ENCODE data around the gene EPHB2.

Gene EPHB2

DNA sequence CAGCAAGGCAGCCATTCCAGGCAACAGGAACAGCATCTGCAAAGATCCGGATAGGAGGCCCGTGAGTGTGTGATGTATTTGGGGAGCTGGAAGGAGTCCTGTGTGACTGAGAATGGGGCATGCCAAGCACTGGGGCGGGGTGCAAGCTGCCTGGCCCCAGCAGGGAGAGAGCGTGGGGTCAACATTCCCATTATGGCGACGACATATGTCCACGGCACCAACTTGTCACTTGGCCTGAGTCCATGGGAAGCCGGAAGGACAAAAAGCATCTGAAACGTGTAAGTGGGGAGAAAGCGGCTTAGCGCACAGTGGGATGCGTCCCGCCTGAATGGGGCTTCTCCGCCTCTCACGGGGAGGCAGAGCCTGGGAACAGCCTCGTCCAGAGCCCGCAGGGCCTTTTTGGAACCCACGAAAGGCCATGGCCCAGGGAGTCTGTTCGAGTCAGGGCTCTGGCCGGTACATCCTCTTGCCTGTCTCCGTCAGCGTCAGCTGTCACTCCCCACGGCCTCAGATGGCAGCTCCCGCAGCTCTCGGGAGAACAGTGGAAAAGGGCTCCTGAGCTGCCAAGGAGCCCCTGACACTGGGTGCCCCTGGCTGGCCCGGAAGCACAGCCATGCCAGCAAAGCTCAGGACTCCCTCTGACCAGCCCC is 12.4 kb downstream of the EPHB2 start:
- DNase-seq (ENCODE audit: low spot score) = no peak

DNA sequence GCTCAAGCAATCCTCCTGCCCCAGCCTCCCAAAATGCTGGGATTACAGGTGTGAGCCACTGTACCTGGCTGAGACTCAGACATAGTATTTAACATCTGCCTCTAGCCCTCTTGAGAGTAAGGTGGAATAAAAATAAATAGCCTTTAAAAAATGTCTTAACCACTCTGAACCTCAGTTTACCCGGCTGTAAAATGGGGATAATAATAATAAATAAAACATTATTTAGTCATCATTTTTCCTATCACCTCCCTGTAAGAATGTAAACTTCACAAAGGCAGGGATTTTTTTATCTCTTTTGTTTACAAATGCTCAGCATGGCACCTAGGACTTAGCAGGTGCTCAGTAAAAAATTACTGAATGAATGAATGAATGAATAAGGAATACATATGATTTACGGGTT is 17.2 kb downstream of the EPHB2 start:
- DNase-seq (ENCODE audit: low spot score) = no peak

DNA sequence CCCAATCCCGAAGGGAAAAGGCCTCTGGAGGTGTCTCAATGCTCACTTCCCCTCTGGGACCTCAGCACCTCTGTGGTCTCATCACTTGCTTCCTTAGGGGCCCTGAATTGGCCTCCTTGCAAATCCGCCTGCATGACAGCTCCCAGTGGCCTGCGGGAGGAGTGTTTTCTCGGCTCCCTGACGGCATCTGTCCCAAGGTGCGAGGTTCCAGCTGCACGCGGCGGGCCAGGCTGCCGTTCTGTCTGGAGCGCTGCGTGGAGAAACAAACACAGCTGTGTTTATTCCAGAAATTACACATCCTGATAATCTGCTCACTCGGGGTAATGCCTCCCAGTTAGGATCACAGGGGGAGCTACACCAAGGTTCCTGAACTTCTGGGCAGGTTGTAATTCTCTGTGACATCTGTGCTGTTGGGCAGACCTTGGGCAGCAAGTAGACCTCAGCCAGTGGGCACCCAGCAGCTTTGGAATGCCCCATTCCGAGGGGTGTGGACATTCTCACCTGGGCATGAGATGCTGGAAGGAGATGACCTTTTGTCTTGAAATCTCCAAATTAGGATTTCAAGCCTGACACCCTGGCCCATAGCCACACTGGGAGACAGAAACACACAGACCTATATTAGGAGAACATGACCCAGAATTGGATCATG is 18.2 kb downstream of the EPHB2 start:
- no peak for DNase-seq (ENCODE audit: low spot score)

DNA sequence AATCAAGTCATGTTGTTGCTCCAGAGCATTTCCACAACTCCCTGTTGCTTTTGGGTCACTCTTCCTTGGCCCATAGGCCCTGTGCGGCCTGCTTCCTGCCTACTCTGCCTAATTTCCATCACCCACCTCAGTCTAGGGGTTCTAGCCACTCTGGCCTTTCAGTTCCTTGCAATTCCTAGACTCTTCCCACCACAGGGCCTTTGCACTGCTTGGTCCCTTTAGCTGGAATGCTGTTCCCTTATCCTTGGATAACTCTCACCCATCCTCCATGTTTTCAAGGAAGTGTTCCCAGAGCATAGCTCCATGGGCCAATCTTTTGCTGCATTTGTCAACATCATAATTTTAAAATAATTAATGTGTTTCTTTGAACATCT is 18.7 kb downstream of the EPHB2 start:
- DNase-seq (ENCODE audit: low spot score) = no peak

DNA sequence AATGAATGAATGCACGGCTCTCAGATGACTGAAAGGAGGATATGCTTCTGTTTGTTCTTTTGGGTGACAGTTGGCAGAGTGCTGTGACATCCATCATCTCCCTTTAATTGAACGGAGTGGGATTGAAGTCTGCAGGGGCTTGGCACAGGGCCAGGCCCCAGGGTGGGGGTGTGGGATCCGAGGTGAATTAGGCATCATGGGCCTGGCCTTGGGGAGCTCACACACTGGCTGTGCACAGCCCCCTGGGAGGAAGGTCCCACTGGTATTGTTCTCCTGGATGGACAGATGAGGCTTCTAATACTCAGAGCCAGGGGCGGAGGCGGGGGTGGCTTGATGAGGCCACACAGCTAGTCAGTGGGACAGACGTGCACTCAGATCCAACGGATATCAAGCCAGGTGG is 19.3 kb downstream of the EPHB2 start:
- DNase-seq (ENCODE audit: low spot score) = no peak

DNA sequence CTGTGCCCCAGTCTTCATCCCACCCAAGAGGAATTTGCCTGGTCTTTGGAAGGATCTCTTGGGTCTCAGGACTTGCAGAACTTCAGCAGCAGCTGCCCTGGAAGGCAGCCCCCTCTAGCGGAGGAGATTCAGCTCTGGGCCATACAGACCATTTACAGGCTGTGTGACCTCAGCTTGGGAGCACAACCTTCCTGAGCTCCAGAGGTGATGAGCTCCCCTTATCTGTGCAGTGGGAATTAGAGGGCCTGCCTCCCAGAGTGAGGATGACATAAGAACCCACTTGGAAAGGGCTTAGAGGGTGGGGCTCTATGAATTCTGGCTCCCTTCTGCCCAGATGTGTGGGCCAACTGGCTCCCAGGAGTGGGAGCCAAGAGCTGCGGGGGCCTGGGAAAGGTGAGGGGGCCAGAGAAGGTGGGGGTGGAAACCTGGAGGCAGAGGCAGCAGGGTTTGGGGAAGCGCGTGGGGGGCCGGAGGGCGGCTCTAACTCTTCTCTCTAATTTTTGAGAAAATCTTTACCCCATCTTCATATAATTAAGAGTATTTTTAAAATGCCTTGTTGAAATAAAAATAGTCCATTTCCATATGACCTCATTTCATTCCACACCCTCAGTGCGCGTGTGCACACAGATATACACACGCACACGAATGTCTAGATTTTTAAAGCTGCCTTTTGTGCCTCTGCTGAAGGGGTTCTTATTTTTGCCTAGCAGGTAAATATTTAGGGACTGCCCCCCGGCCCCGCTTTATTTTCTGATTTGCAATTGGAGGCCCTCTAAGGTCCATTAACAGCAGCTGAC is 21.5 kb downstream of the EPHB2 start:
- no peak for DNase-seq (ENCODE audit: low spot score)

DNA sequence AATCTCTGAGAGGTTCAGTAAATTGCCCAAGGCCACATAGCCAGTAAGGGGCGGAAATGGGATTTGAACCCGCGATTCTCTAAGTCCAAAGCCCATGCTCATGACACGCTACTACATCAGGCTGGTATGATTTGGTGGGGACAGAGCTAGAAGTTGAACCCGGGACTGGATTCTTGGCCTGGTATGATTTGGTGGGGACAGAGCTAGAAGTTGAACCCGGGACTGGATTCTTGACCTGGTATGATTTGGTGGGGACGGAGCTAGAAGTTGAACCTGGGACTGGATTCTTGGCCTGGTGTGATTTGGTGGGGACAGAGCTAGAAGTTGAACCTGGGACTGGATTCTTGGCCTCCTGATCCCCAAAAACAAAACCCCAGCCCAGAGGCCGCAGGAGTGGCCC is 23.0 kb downstream of the EPHB2 start:
- DNase-seq (ENCODE audit: low spot score) = no peak

DNA sequence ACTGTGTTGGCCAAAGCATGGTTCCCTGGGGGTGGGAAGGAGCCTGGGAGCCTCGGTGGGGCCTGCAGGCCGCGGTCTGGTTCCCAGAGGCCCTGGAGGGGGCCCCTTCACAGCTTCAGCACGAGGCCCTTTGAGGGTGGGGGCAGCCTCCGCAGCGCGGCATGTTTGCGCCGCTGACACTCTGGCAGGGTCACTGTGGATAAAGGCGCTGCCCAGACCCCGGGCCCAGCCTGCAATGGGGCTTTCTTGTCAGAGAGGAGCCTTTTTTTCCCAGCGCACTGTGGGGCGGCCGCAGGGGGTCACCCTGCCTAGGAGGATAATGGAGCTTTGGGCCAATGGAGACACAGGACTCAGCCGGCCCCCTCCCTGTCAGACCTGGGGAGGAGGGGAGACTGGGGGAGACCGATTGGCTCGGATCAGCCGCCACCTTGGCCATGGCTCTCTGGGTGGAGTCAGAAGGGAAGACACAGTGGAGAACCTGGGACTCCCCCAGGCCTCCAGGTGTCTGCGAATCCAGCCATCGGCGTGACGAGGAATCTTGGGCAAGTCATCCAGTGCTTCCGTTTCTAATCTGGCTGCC is 26.0 kb downstream of the EPHB2 start:
- DNase-seq (ENCODE audit: low spot score) = no peak

DNA sequence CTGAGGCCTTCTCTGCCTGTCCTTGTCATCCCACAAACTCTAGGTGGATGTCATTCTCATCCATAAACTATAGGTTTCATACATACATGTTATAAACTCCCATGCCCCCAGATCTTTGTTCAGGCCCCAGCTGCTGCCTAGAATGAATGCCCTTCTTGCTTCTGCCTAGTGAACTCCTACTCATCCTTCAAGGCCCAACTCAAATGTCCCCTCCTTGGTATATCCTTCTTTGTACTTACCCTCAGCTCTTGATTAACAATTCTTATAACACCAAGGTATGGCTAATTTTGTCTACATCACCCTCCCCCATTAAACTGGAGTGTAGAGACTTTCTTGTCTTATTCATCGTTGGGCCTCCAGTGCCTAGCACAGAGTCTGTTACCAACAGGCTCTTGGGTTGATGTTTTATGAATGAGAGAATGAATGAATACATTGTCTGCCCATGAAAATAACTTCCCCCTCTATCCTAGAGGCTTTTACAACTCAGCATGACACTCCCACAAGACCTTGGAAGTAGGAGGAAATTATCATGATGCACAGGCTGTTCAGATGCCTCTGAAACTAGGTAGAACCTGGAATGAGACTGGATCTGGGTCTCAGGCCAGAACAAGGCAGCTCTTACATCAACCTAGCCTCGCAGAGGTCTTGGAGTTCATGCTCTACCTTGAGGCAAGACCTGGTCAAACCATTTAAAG is 26.9 kb downstream of the EPHB2 start:
- no peak for DNase-seq (ENCODE audit: low spot score)

DNA sequence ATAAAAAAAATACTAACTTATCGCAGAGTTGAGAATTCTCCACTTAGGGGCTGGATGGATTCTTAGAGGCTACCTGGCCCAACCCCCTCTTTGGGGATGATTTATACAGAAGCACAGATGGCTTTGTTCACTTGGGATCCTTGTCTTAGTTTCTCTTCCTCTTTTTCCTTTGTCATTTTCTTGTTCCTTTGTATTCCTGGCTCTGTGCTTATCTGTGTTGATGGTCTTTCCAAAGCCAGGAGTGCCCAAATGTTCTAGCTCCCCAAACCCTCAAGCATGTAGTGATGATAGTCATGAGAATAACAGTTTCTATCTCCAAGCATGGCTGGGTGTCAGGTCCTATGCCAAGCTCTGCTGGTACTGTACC is 27.4 kb downstream of the EPHB2 start:
- DNase-seq (ENCODE audit: low spot score) = no peak

DNA sequence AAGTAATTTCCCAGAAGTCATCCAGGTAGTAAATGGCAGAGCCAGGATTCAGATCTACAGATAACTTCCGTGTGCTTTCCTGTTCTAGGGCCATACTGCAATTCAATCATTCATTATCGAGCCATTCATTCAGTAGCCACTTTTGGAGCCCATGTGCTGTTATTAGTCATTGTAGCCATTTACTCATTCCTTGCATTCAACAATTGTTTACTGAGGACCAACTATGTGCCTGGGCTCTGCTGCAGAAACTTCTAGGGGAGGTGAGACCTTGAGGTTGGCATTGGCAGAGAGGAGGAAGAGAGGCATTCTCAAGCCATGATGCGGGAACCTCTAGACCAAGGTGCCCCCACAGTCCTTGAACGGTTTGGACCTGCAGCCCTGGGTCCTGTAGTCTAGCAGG is 27.9 kb downstream of the EPHB2 start:
- no peak for DNase-seq (ENCODE audit: low spot score)

DNA sequence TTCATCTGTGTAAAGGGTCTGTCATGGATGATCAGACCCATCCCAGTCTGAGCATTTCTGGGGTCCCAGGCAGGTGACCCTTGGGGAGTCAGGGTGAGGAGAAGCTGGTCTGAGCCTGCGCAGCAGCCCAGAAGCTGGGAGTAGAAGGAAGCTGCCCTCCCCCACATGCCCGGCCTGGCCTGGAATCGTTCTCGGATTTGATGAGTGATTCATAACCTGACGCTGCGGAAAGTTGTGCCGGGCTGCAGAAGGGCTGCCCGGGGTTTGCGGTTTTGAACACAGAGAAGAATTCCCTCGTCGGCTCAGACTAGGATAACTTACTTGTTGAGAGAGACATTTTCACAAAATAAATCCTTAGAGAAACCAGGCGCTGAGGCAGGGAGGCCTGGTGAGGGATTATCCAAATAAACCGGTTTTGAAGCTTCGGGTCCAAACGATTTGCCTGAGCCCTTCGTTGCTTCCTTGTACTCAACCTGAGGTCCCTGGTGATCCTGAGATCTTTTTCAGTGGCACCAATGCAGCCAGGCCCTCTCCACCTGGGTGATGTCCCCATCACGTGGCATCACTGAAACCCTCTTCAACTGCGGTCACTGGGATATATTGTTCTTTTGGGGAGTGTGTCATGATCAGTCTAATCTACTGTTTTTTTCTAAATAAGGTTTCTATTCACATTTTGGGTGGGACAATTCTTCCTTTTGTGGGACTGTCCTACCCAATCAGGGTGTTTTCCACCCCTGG is 29.2 kb downstream of the EPHB2 start:
- no peak for DNase-seq (ENCODE audit: low spot score)

DNA sequence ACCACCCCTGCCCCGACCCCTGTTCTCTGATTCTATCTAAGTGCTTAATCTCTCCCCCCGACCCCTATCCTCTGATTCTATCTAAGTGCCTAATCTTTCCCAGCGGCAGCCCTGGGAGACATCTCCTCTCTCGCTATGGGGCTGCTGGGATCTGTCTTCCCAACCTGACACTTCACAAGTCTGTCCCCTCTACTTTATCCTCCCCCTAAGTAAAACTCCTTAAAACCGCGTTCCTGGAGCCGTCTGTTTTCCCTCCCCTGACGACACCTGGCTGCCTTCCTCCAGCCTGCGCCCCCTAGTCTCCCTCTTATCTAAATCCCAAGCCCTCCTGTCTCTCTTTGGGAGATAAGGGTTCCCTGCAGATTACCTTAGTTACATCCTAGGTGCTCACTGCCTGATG is 30.5 kb downstream of the EPHB2 start:
- no peak for DNase-seq (ENCODE audit: low spot score)

DNA sequence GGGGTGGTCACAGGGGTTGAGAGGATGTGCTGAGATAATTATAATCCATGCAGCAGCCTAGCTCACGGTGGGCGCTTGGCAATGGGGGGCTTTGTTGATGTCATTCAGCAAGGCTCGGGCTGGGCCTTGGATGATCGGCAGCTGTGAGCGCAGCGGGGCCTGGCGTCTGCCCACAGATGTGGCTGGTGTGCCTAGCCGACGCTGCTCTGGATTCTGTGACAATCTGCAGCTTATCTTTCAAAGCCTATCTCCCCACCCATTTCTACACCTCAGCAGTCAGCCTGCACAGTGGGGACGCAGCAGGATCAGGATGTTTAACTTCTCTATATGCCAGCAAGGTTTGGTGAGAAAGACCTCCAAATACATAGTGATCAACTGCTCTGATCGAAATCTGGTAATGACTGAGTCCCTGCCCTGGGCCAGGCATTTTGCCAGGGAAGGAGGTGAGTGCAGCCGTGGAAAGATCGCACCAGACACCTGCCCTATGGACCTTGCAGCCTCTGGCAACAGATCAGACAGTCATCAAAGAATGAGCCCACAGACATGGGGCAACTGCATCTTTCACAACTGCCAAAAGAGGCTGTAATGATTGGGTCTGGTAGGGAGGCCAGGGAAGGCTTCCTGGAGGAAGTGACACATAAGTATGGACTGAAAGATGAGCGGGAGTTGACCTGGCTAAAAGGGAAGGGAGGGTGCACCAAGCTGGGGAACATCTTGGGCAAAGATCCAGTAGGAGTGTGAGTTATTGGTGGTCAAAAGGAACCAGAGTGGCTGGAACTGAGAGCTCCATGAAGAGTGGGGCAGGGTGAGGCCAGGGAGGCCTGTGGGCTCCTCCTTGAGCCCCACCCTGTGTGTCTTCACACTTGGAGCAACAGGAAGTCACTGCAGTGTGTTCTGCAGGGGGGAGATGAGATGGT is 35.3 kb downstream of the EPHB2 start:
- DNase-seq (ENCODE audit: low spot score) = no peak

DNA sequence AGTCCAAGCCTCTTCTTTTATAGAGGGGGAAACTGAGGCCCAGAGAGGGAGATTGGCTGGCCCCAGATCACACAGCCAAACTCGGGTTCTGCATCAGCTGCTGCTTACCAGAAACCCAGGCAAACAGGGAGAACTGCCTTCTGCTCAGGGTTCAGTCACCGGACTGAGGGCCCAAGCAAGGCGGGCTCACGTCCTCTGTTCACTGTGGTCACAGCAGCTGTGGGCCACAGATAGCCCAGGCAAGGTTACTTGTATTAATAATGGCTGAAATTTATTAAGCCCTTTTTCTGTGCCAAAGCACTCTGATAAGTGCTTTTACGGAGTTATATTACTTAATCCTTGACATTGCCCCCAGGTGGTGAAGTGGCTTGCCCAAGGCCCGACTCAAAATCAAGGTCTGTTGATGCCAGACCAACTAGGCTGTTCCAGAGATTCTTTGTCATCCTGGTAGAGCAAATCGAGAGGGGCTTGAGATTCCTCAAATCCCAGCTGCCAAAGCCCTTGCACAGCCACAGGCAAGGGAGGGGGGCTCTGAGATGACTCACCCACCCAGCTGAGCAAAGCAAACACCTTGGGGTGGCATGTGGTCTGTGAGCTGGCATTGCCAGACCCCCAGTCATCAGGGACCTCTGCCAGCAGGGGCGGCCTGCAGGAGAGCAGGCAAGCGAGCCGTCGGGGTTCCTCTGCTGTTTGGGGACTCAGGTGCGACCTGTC is 36.5 kb downstream of the EPHB2 start:
- DNase-seq (ENCODE audit: low spot score) = no peak

DNA sequence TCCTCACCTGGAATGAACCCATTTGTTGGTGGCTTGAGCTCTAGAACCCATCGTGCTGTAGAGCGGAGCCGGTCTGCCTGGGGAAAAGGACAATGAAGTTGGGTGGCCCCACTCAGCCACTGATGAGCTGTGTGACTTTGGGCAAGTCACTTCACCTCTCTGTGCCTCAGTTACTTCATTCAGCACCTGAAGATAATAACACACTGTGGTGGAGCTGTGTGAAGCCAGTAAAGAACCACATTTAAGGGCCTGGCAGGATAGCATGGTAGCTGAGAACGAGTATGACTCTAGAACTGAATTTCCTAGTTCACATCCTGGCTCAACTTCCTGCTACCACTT is 37.1 kb downstream of the EPHB2 start:
- DNase-seq (ENCODE audit: low spot score) = no peak

DNA sequence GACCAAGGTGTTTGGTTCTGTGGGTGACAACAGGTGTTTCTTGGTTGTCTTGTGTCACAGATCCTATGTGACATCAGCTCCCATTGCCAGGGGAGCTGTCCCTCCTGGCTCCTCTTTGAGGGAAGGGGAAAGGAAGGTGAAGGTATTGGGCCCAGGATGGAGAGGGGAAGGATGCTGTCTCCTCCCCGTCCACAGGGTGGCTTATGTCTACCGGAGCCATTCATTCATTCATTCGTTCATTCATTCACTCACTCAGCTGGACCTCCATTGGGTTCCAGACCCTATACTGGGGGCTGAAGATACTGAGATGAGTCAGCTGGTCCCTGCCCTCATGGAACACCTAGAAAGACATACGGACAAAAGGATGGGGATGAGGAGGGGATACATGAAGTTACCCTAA is 38.9 kb downstream of the EPHB2 start:
- DNase-seq (ENCODE audit: low spot score) = no peak

DNA sequence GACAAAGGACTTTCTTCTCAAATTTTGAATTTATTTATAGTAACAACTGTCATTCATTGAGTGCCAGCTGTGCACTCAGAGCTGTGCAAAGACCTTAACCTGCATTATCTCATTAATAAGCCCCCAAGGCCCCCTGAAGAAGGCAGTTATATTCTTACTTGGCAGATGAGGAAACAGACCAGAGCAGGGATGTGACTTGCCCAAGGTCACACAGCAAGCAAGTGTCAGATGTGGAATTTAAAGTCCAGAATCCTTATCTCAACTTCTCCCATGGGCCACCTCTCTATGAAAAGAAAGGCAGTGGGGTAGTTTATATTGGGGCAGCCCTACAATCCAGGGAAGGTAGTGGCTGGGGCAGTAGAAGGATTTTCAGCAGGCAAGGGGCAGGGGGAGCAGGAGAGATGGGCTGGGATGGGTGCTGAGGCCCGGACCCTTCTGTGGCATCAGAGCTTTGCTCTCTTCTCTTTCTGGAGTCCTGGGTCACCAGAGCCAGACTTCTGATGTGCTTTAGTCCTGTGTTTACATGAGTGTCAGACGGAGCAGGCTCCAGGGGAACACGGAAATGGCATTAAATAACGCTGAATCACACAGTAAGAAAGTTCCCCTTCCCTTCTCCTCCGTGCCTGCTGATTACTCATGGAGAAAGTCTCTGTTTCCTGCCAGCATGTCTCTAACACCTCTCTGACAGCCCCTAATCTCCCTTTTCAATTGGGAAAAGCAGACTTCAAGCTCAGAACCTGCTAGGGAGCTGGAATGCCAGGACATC is 39.5 kb downstream of the EPHB2 start:
- no peak for DNase-seq (ENCODE audit: low spot score)

DNA sequence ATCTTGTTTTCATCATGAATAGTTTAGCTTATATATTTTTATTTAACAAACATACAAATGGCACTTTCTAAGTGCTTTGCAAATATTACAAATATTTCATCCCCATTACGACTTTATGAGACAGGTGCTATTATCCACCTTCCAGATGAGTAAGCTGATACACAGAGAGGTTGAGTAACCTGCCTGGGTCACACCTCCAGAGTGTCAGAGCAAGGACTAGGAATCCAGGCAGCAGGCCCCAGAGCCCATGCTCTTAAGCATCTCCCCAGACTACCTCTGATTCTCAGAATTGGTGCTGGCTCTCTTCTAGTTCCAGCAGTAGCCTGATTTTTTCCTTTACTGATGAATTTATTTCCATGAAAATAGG is 40.0 kb downstream of the EPHB2 start:
- no peak for DNase-seq (ENCODE audit: low spot score)

DNA sequence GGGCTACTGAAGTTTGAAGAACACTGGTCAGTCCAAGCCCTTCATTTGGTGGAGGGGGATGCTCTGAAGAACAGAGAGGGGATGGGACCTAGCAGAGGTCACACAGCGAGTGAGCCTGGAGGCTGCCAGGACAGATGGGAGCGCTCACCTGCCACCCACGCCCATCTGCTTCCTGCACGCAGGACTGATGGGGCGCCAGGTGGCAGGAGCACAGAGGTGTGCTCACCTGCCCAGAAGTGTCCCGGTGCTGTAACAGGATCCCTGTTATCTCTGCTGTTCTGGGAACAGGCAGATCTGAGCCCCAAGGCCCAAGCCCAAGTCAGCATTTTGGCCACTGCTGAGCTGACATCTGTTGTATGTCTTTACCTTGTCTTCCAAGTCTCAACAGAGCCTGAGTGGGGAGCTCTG is 40.5 kb downstream of the EPHB2 start:
- no peak for DNase-seq (ENCODE audit: low spot score)

Data from CD4-positive, alpha-beta T cell treated with Interleukin-6 at 100 ng/mL for 8 hours (primary cell).